K562 (cell line): ENCODE measurements around the gene GIMAP1. TPM values are rescaled to one million over a fixed set of nuclear protein-coding genes. Genes with fewer than 3 reads are reported as not detected.

Experiments
- ATAC-seq: fragments of 200-7000 bp; cut with Tn5 transposase; 3 replicates; pipeline ENCODE4 v1.9.1; 2020; ENCODE audit warnings: moderate library complexity
- BruUV-seq: library from RNA; stranded (reverse); fragments of 400-500 nt; replicated peaks from 2 replicates; lab custom pipeline; 2021; lab: Mats Ljungman, UMichigan
- CTCF ChIA-PET: fragments of 300-600 bp; formaldehyde crosslinking; extraction: SDS; loops from one replicate; lab custom pipeline; 2021; ENCODE audit warnings: low intra/inter-chr PET ratio; lab: Yijun Ruan, JAX
- POLR2A ChIA-PET: fragments of 300-600, 350-650 bp; sonication (Branson Sonifier 250); formaldehyde crosslinking; extraction: SDS; loops from one replicate; lab custom pipeline; 2021; ENCODE audit warnings: antibody characterized with exemption, inconsistent platforms; lab: Yijun Ruan, JAX
- DNase-seq, 4 experiments: peaks; one replicate each; pipeline versions ENCODE4 v3.0.0 to v3.0.0-alpha.2; 2011 to 2018; ENCODE audit warnings: low spot score in 3 of 4, mixed read lengths in 3 of 4; ENCODE audit errors: extremely low read depth in 1 of 4
- FAIRE-seq: peaks from 2 replicates; lab custom pipeline; 2011; peaks lifted over from hg19 to GRCh38; lab: Jason Lieb, UNC
- H2AFZ ChIP-seq: 2 replicates; pipeline ENCODE4 v1.6.0; 2011; ENCODE audit warnings: low read depth, low read length, control low read depth, inconsistent platforms
- H3K27ac ChIP-seq: fragments of 200-600 bp; 3 replicates; pipeline ENCODE4 v1.8.0; 2011; ENCODE audit warnings: low read depth, mild to moderate bottlenecking, control low read depth, inconsistent platforms, low read length, moderate library complexity, mixed read lengths; ENCODE audit errors: extremely low read depth
- H3K27me3 ChIP-seq, 2 experiments: fragments of 300-600 bp in 1 of 2; 2 replicates in 1 of 2; 3 replicates in 1 of 2; pipeline versions ENCODE4 v1.6.0 to v1.8.0; 2011; ENCODE audit warnings: inconsistent platforms in 2 of 2, low read length in 2 of 2, mild to moderate bottlenecking in 1 of 2, mixed read lengths in 1 of 2, moderate library complexity in 1 of 2; ENCODE audit not compliant: control insufficient read depth in 2 of 2, insufficient read depth in 2 of 2
- H3K36me3 ChIP-seq: fragments of 300-600 bp; 3 replicates; pipeline ENCODE4 v1.8.0; 2011; ENCODE audit warnings: mild to moderate bottlenecking, low read length, inconsistent platforms; ENCODE audit not compliant: control insufficient read depth, insufficient read depth
- H3K4me1 ChIP-seq, 2 experiments: fragments of 200-600 bp in 1 of 2; replicated peaks in 1 of 2; 2 replicates in 1 of 2; 3 replicates in 1 of 2; pipeline versions ENCODE4 v1.5.1 to v1.8.0; 2011; ENCODE audit warnings: inconsistent platforms in 2 of 2, low read length in 2 of 2, mild to moderate bottlenecking in 1 of 2, mixed read lengths in 1 of 2, moderate library complexity in 1 of 2; ENCODE audit not compliant: control insufficient read depth in 2 of 2, insufficient read depth in 2 of 2
- H3K4me2 ChIP-seq: 2 replicates; pipeline ENCODE4 v1.6.1; 2011; ENCODE audit warnings: low read length, control low read depth, inconsistent platforms, mixed read lengths; ENCODE audit not compliant: insufficient read depth
- H3K4me3 ChIP-seq: fragments of 200-600 bp; sonication (generic), shearing (Covaris generic); 2 replicates; pipeline ENCODE4 v1.5.1; 2016; ENCODE audit warnings: control low read depth, inconsistent platforms
- H3K79me2 ChIP-seq: fragments of 200-600 bp; 3 replicates; pipeline ENCODE4 v1.8.0; 2011; ENCODE audit warnings: low read length, inconsistent platforms; ENCODE audit not compliant: control insufficient read depth, insufficient read depth
- H3K9ac ChIP-seq, 2 experiments: 2 replicates each; pipeline versions ENCODE4 v1.6.0 to v1.6.1; 2011; ENCODE audit warnings: low read depth in 2 of 2, low read length in 2 of 2, control low read depth in 1 of 2, inconsistent platforms in 1 of 2, mild to moderate bottlenecking in 1 of 2, mixed read lengths in 1 of 2; ENCODE audit not compliant: insufficient read depth in 1 of 2
- H3K9me1 ChIP-seq: one replicate; pipeline ENCODE4 v1.6.0; 2011; ENCODE audit warnings: inconsistent platforms, mild to moderate bottlenecking, low read length, moderate library complexity; ENCODE audit not compliant: control insufficient read depth, insufficient read depth
- H3K9me3 ChIP-seq: replicated peaks from 2 replicates; pipeline ENCODE4 v1.5.1; 2011; ENCODE audit warnings: low read depth, low read length, inconsistent platforms; ENCODE audit not compliant: control insufficient read depth, insufficient read depth
- H4K20me1 ChIP-seq: replicated peaks from 2 replicates; pipeline ENCODE4 v1.6.1; 2011; ENCODE audit warnings: low read length, inconsistent platforms, mixed read lengths; ENCODE audit not compliant: control insufficient read depth, insufficient read depth
- CC2D1A ChIP-seq: fragments of 450-650 bp; IDR thresholded peaks from 2 replicates; pipeline ENCODE4 v1.6.1; 2017; ENCODE audit warnings: mild to moderate bottlenecking
- CTCF ChIP-seq, 3 experiments: IDR thresholded peaks in 2 of 3; conservative IDR thresholded peaks in 1 of 3; 2 replicates each; pipeline ENCODE4 v1.5.1; 2011 to 2012; ENCODE audit warnings: low read length in 3 of 3, mild to moderate bottlenecking in 3 of 3, control low read depth in 2 of 3, improper control_type of control experiment in 1 of 3, inconsistent platforms in 1 of 3, low read depth in 1 of 3, mixed read lengths in 1 of 3, moderate library complexity in 1 of 3; ENCODE audit not compliant: insufficient read depth in 2 of 3
- E2F4 ChIP-seq: sonication (generic); formaldehyde crosslinking; IDR thresholded peaks from 2 replicates; pipeline ENCODE4 v1.8.0; 2022; ENCODE audit warnings: mild to moderate bottlenecking, low read depth, missing genetic modification reagents
- HNRNPK ChIP-seq: fragments of 200-400 bp; formaldehyde crosslinking; IDR thresholded peaks from one replicate; pipeline ENCODE4 v1.6.1; 2018; ENCODE audit warnings: mild to moderate bottlenecking, low read depth, low read length; ENCODE audit not compliant: poor library complexity, severe bottlenecking
- JUN ChIP-seq, 2 experiments: sonication (generic) in 1 of 2; formaldehyde crosslinking in 1 of 2; IDR thresholded peaks; 2 replicates each; pipeline versions ENCODE4 v1.6.1 to v1.8.0; 2012 to 2022; ENCODE audit warnings: borderline replicate concordance in 2 of 2, mild to moderate bottlenecking in 2 of 2, improper control_type of control experiment in 1 of 2, low read depth in 1 of 2, low read length in 1 of 2, missing genetic modification reagents in 1 of 2
- JUND ChIP-seq, 2 experiments: IDR thresholded peaks; 2 replicates in 1 of 2; 3 replicates in 1 of 2; pipeline ENCODE4 v1.6.1; 2011; ENCODE audit warnings: borderline replicate concordance in 2 of 2, low read depth in 2 of 2, low read length in 2 of 2, improper control_type of control experiment in 1 of 2, missing biosample characterization in 1 of 2, missing genetic modification characterization in 1 of 2, missing genetic modification reagents in 1 of 2
- MEF2A ChIP-seq: IDR thresholded peaks from 2 replicates; pipeline ENCODE4 v1.6.1; 2011; ENCODE audit warnings: low read depth, mild to moderate bottlenecking, low read length, moderate library complexity; ENCODE audit not compliant: control insufficient read depth
- RAD21 ChIP-seq, 2 experiments: fragments of 250-450 bp in 1 of 2; fragments of 450-650 bp in 1 of 2; sonication (Bioruptor Pico) in 1 of 2; formaldehyde crosslinking in 1 of 2; IDR thresholded peaks in 1 of 2; conservative IDR thresholded peaks in 1 of 2; 2 replicates each; pipeline versions ENCODE4 v1.4.0 to v1.8.0; 2020 to 2022; ENCODE audit warnings: mild to moderate bottlenecking in 2 of 2, moderate library complexity in 1 of 2
- RERE ChIP-seq: sonication (generic); formaldehyde crosslinking; IDR thresholded peaks from 2 replicates; pipeline ENCODE4 v1.8.0; 2023; ENCODE audit warnings: missing genetic modification reagents, mild to moderate bottlenecking, borderline replicate concordance
- THRB ChIP-seq: fragments of 450-650 bp; formaldehyde crosslinking; conservative IDR thresholded peaks from 2 replicates; pipeline ENCODE4 v1.4.0; 2022; ENCODE audit warnings: mild to moderate bottlenecking, missing genetic modification characterization
- in situ Hi-C: fragments of 300-500 bp; cut with MboI; formaldehyde crosslinking; loops from 4 replicates; pipeline ENCODE4 v1.15.0; 2018; ENCODE audit warnings: inconsistent platforms, mixed read lengths
- intact Hi-C: fragments of 100-400 bp; cut with micrococcal nuclease; formaldehyde crosslinking; loops from 2 replicates; pipeline ENCODE4 v1.14.2; 2022
- polyA plus RNA-seq, 8 experiments: library from polyadenylated mRNA; depleted of rRNA in 4 of 8; stranded (reverse) in 5 of 8; unstranded in 3 of 8; fragments of >200 nt; fragmentation: Nextera tagmentation in 2 of 8; fragmentation: Illumina TruSeq in 1 of 8; extraction: Ambion mirVana in 2 of 8; extraction: Trizol in 1 of 8; gene quantifications; 2 replicates each; pipeline versions ENCODE4 v1.2.1 to v1.2.3, GENCODE V29; 2011 to 2014; ENCODE audit warnings: inconsistent platforms in 1 of 8, missing spikeins in 1 of 8
- total RNA-seq, 7 experiments: library from RNA; depleted of rRNA in 6 of 7; stranded (reverse); fragments of >200 nt in 6 of 7; fragmentation: Illumina TruSeq in 2 of 7; extraction: Trizol in 2 of 7; gene quantifications; 2 replicates each; pipeline versions ENCODE4 v1.2.1 to v1.2.3, GENCODE V29; 2011 to 2021; ENCODE audit warnings: low replicate concordance in 1 of 7

Gene GIMAP1
- total and polyA plus RNA-seq, 9 of the 15 experiments (the other 6 are each of a cell fraction or from before 2014, with no cell fraction given), result 0.04 to 0.13 TPM; not detected in 7

GRCh38 chr7:150739033-150739432, 22.6 kb downstream of the GIMAP1 start:
- no peak; the same call in 2 of the 3 replicates for ATAC-seq
- no peaks in the 10 kb centered on the region; a peak in 1 of 5 replicates for H3K4me1 ChIP-seq
- H3K27ac ChIP-seq, result no peak overlapping the region
- H3K27me3 ChIP-seq, result peaks cover 5 to 38% of the 10 kb centered on the region in 2 experiments; a peak in 2 of 5 replicates
- H3K36me3 ChIP-seq, result no peaks in the 10 kb centered on the region
- no peaks in the 10 kb centered on the region for H3K79me2 ChIP-seq
- H3K4me2 ChIP-seq, result no peak overlapping the region
- H3K9ac ChIP-seq, result no peak overlapping the region
- H2AFZ ChIP-seq, result no peak overlapping the region
- ChIA-PET POLR2A (no interaction called here), CTCF (interaction anchor here (1.7 kb wide), 1 partner anchor 249 kb away, joined by 4 read pairs; no protein-coding TSS in a partner anchor)
- in situ Hi-C loops (no loop called here), intact Hi-C loops (no loop called here)
- no TSS peak for BruUV-seq
- FAIRE-seq, result peak; percentile 77
- no peaks in the 10 kb centered on the region for H4K20me1 ChIP-seq
- DNase-seq, result no peak
- no peaks in the 10 kb centered on the region for H3K9me3 ChIP-seq
- no peak overlapping the region for H3K4me3 ChIP-seq
- H3K9me1 ChIP-seq, result no peaks in the 10 kb centered on the region
- peak; percentile 15 to 49 (median 27); a peak in 4 of 6 replicates for TF ChIP-seq CTCF (IDR thresholded peaks at IDR 0.05 in 2 of 3, conservative IDR thresholded peaks at IDR 0.05 in 1 of 3; ENCODE audit: insufficient read depth in 2 of 3, low read depth in 1 of 3, low read length in 3 of 3)
- TF ChIP-seq JUND (IDR thresholded peaks at IDR 0.05; ENCODE audit: borderline replicate concordance, low read depth, low read length), result no peak
- no peak for TF ChIP-seq JUND (tag; IDR thresholded peaks at IDR 0.05; ENCODE audit: borderline replicate concordance, low read depth, low read length)
- TF ChIP-seq RAD21 (CRISPR knock-in tag; conservative IDR thresholded peaks at IDR 0.05 in 1 of 2, IDR thresholded peaks at IDR 0.05 in 1 of 2), result peak; percentile 21 to 38; a peak in 2 of 4 replicates
- TF ChIP-seq RERE (CRISPR knock-in tag), result no peak
- TF ChIP-seq E2F4, result no peak
- no peak for TF ChIP-seq HNRNPK
- no peak for TF ChIP-seq THRB (CRISPR knock-in tag)
- no peak for TF ChIP-seq JUN (IDR thresholded peaks at IDR 0.05; ENCODE audit: borderline replicate concordance, low read depth, low read length)
- TF ChIP-seq JUN (CRISPR knock-in tag; IDR thresholded peaks at IDR 0.05; ENCODE audit: borderline replicate concordance), result no peak
- TF ChIP-seq CC2D1A, result no peak
- TF ChIP-seq MEF2A, result no peak
